ENCODE results near the gene MEIS1. TPM values are rescaled to one million over a fixed set of nuclear protein-coding genes. Genes with fewer than 3 reads are reported as not detected.

Gene MEIS1
- total and polyA plus RNA-seq, 12 donors, result 24.8 to 63.8 (median 38.6) TPM

DNA sequence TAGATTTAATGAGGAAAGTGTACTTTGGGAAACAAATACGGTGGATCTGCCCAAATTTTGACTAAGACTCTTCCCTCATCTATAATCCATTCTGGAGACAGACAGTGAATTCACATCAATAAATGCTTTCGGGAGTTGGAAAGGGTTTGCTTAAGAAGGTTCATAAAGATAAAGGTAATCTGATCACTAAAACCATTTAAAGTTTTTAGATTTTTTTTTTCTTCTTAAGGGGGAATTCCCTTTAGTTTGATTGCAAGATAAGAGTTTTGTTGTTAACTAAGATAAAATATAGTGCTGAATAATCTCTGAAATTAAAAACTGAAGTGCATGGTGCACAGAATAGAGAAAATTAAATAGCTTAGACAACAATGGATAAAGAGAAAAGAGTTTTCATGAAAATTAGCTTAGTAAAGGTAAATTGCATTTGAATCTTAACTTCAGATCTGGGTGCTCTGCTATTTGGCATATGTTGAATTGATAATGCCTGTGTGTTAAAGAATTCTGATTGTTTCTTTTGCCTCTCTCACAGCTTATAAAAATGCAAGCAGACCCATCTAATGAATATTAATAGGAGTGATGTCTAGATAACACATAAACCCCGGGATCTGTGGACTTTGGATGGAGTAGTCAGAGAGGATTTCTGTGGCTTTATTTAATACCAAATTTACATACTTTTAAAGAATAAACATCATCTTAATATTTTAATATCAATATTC is 100.8 kb downstream of the MEIS1 start:
- no peak overlapping the region for H3K27ac ChIP-seq
- peaks cover 0 to 39% (median 20%) of the 10 kb centered on the region in 9 donors for H3K4me1 ChIP-seq
- TF ChIP-seq, protein P1, sequence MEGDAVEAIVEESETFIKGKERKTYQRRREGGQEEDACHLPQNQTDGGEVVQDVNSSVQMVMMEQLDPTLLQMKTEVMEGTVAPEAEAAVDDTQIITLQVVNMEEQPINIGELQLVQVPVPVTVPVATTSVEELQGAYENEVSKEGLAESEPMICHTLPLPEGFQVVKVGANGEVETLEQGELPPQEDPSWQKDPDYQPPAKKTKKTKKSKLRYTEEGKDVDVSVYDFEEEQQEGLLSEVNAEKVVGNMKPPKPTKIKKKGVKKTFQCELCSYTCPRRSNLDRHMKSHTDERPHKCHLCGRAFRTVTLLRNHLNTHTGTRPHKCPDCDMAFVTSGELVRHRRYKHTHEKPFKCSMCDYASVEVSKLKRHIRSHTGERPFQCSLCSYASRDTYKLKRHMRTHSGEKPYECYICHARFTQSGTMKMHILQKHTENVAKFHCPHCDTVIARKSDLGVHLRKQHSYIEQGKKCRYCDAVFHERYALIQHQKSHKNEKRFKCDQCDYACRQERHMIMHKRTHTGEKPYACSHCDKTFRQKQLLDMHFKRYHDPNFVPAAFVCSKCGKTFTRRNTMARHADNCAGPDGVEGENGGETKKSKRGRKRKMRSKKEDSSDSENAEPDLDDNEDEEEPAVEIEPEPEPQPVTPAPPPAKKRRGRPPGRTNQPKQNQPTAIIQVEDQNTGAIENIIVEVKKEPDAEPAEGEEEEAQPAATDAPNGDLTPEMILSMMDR (IDR thresholded peaks at IDR 0.05), result no peak
- H3K4me3 ChIP-seq, result no peak overlapping the region
- ATAC-seq (no peak), DNase-seq (no peak)
- intact Hi-C loops (cut with DNase I), result loop anchor here in 1 of 10 donors (5.0 kb wide), 1 partner anchor 787 kb away; no protein-coding TSS in a partner anchor
- 71 to 77% methylated on average over 3 of the region's 3 CpGs for WGBS, 2 donors
- no peaks in the 10 kb centered on the region for H3K9me3 ChIP-seq
- H3K36me3 ChIP-seq, result no peaks in the 10 kb centered on the region
- no peaks in the 10 kb centered on the region for H3K27me3 ChIP-seq

DNA sequence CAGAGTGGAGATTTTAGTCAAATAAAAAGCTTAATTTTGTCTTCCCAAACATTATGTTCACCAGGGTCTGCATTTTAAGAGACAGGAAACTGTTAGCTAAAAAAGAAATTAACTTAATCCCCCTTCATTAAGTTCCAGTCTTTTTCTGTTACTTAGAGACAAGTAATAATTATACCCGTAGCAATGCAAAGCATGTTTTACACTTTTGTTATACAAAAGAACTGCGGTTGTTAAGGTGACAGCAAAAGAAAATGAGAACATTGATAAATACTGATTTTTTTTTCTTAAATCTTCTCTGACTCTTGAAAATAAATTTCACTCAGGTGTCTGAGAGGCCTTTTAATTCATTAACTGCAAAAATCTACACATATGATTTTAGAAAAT is 101.4 kb downstream of the MEIS1 start:
- H3K27ac ChIP-seq, result no peak overlapping the region
- no peaks in the 10 kb centered on the region for H3K9me3 ChIP-seq
- intact Hi-C loops (cut with DNase I), result loop anchor here in 1 of 10 donors (5.0 kb wide), 1 partner anchor 786 kb away; no protein-coding TSS in a partner anchor
- TF ChIP-seq, protein P1 (IDR thresholded peaks at IDR 0.05), result no peak
- no peak for ATAC-seq
- H3K36me3 ChIP-seq, result no peaks in the 10 kb centered on the region
- no peak overlapping the region for H3K4me3 ChIP-seq
- WGBS, 2 donors, result 87 to 88% methylated on average over 2 of the region's 2 CpGs
- H3K27me3 ChIP-seq, result no peaks in the 10 kb centered on the region
- DNase-seq, result no peak
- H3K4me1 ChIP-seq, result peaks cover 0 to 39% (median 20%) of the 10 kb centered on the region in 9 donors

DNA sequence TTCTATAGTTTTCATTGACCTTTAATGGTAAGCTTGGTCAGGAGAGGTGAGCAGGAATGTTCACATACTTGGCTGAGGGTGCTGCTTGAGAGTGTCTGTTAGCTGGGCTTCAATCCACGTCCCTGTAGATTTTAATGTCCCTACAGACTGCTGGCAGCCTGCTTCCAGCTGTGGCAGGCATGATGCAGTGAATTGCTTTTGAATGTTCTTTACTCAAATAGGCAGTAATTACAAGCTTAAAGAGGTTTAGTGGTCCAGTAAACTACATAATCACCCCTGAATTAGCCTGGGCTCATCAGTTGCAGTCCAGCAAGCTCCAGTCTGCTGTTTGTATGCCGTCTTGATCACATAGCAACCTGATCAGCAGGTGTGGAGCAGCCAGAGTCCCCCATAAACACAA is 102.1 kb downstream of the MEIS1 start:
- ATAC-seq, result peak in 7 of 8 donors; percentile 41 to 92 (median 70)
- H3K9me3 ChIP-seq, result no peaks in the 10 kb centered on the region
- peaks cover 0 to 42% (median 20%) of the 10 kb centered on the region in 9 donors for H3K4me1 ChIP-seq
- 36 to 40% methylated on average over 2 of the region's 2 CpGs for whole genome bisulfite sequencing, 2 donors
- DNase-seq, result peak in 1 of 2 donors; percentile 19
- intact Hi-C loops (cut with DNase I), result loop anchor here in 1 of 10 donors (5.0 kb wide), 1 partner anchor 785 kb away; no protein-coding TSS in a partner anchor
- H3K4me3 ChIP-seq, result no peak overlapping the region
- TF ChIP-seq, protein P1 (IDR thresholded peaks at IDR 0.05), result no peak
- H3K27ac ChIP-seq, result peak overlapping the region in 3 of 10 donors; percentile 13 to 23 (median 21)
- H3K36me3 ChIP-seq, result no peaks in the 10 kb centered on the region
- no peaks in the 10 kb centered on the region for H3K27me3 ChIP-seq

DNA sequence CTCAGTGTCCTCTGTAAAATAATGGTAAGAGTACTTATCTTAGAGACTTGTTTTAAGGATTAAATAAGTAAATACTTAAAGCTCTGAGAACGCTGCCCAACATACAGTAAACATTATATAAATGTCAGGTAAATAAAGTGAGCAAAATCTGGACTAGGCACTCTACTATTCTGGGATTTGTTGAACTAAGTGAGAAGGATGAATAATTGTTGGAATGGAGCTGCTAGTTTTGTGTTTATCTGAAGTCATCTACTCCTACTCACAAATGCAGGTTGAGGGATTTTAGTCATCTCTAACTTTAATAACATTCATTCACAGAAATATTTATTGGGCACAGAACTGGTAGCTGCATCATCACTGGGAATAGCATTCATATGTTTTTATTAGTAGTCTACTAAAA is 103.4 kb downstream of the MEIS1 start:
- peaks cover 0 to 44% (median 24%) of the 10 kb centered on the region in 9 donors for H3K4me1 ChIP-seq
- H3K4me3 ChIP-seq, result no peak overlapping the region
- 90 to 100% methylated on average over 1 of the region's 1 CpG for WGBS, 2 donors
- H3K27me3 ChIP-seq, result no peaks in the 10 kb centered on the region
- TF ChIP-seq, protein P1 (IDR thresholded peaks at IDR 0.05), result no peak
- intact Hi-C loops (cut with DNase I), result loop anchor here in 1 of 10 donors (5.0 kb wide), 1 partner anchor 784 kb away; no protein-coding TSS in a partner anchor
- no peaks in the 10 kb centered on the region for H3K9me3 ChIP-seq
- no peak overlapping the region for H3K27ac ChIP-seq
- DNase-seq, result no peak
- no peaks in the 10 kb centered on the region for H3K36me3 ChIP-seq
- no peak for ATAC-seq
